ENCODE data around the gene SLC1A2. TPM values are rescaled to one million over a fixed set of nuclear protein-coding genes. Genes with fewer than 3 reads are reported as not detected.

SLC1A2 gene
- polyA plus RNA-seq, 5 donors, result 14.1 to 31.2 (median 18.7) TPM

GRCh38 chr11:35376613-35377012 lies 42.7 kb downstream of the SLC1A2 start:
- no peak for DNase-seq

- DNase-seq, result no peak
These were observed 43.2 kb downstream of the SLC1A2 start for GRCh38 chr11:35376118-35376510.

- no peak for DNase-seq
These were observed 43.8 kb downstream of the SLC1A2 start for GRCh38 chr11:35375332-35376117.

GRCh38 chr11:35373284-35373933 lies 45.9 kb downstream of the SLC1A2 start:
- DNase-seq, result no peak

- no peak for DNase-seq
These were observed 46.6 kb downstream of the SLC1A2 start for GRCh38 chr11:35372565-35373283.

GRCh38 chr11:35367491-35367890 lies 51.9 kb downstream of the SLC1A2 start:
- DNase-seq, result no peak

- no peak for DNase-seq
These were observed 52.6 kb downstream of the SLC1A2 start for GRCh38 chr11:35366798-35367197.

GRCh38 chr11:35365961-35366360 lies 53.4 kb downstream of the SLC1A2 start:
- no peak for DNase-seq

- DNase-seq, result no peak
These were observed 54.0 kb downstream of the SLC1A2 start for GRCh38 chr11:35365395-35365794.

GRCh38 chr11:35363854-35364780 lies 55.2 kb downstream of the SLC1A2 start:
- DNase-seq, result no peak

- DNase-seq, result no peak
These were observed 56.0 kb downstream of the SLC1A2 start for GRCh38 chr11:35363246-35363801.

- DNase-seq, result no peak
These were observed 56.8 kb downstream of the SLC1A2 start for GRCh38 chr11:35362521-35362980.

GRCh38 chr11:35360055-35360530 lies 59.3 kb downstream of the SLC1A2 start:
- DNase-seq, result no peak

- DNase-seq, result no peak
These were observed 59.9 kb downstream of the SLC1A2 start for GRCh38 chr11:35359321-35360054.

- no peak for DNase-seq
These were observed 61.0 kb downstream of the SLC1A2 start for GRCh38 chr11:35358391-35358790.

- no peak for DNase-seq
These were observed 61.4 kb downstream of the SLC1A2 start for GRCh38 chr11:35357923-35358322.

GRCh38 chr11:35355102-35355749 lies 64.1 kb downstream of the SLC1A2 start:
- DNase-seq, result no peak

- no peak for DNase-seq
These were observed 64.7 kb downstream of the SLC1A2 start for GRCh38 chr11:35354644-35355043.

GRCh38 chr11:35352077-35352888 lies 67.1 kb downstream of the SLC1A2 start:
- no peak for DNase-seq
